ENCODE data around the gene MAGT1. TPM values are rescaled to one million over a fixed set of nuclear protein-coding genes. Genes with fewer than 3 reads are reported as not detected.

MAGT1 gene
- total and polyA plus RNA-seq, 2 donors (not counting 1 experiment from before 2014, with no cell fraction given) = 7.4 to 30.0 TPM

DNA sequence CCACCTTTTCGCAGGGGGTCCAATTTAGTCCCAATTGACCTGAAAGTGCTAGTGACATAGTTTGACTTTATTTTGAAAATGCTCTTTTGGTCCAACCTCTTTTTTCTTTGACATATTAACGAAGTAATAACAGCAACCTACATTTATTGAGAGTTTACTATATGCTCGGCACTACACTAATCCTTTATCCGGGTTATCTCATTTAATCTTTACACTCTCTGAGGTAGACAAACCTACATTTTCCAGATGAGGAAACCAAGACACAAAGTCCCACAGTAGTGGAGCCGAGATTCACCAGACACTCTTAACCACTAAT is 108.9 kb downstream of the MAGT1 start:
- CTCF ChIA-PET = no interaction called here
- peak overlapping the region; percentile 77 for H3K9ac ChIP-seq (ENCODE audit: low read length)
- DNase-seq (no peak), ATAC-seq (ENCODE audit: low read depth) (peak; percentile 6)
- peak overlapping the region; percentile 70 for H2AFZ ChIP-seq (ENCODE audit: insufficient read depth, low read depth, low read length, poor library complexity, severe bottlenecking)
- Mint-ChIP-seq H3K9me3 (ENCODE audit: insufficient read depth) (no peaks in the 10 kb centered on the region), H3K27ac (peak overlapping the region; percentile 100), H3K27me3 (no peaks in the 10 kb centered on the region), H3K4me1 (peaks cover 38% of the 10 kb centered on the region), H3K4me3 (peak overlapping the region; percentile 100)
- peaks cover 75% of the 10 kb centered on the region for H3K79me2 ChIP-seq (ENCODE audit: control insufficient read depth, insufficient read depth, low read length)
- H3K27me3 ChIP-seq (replicated peaks in 1 of 4; ENCODE audit: control extremely low read depth in 1 of 4, control insufficient read depth in 3 of 4, insufficient read depth in 4 of 4, low read length in 3 of 4) = no peaks in the 10 kb centered on the region
- peak overlapping the region; percentile 96 to 97 for H3K27ac ChIP-seq (ENCODE audit: low read length in 2 of 2)
- H3K4me3 ChIP-seq (ENCODE audit: control extremely low read depth in 1 of 5, extremely low read depth in 1 of 5, insufficient read depth in 1 of 5, low read depth in 2 of 5, low read length in 4 of 5) = peak overlapping the region; percentile 70 to 89 (median 77)
- peak overlapping the region; percentile 71 for H3K4me2 ChIP-seq (replicated peaks; ENCODE audit: low read depth, low read length, poor library complexity, severe bottlenecking)
- no peaks in the 10 kb centered on the region for H3K36me3 ChIP-seq (replicated peaks in 1 of 2; ENCODE audit: control extremely low read depth in 1 of 2, control insufficient read depth in 1 of 2, extremely low read depth in 1 of 2, insufficient read depth in 2 of 2, low read length in 1 of 2)
- H3K9me3 ChIP-seq (ENCODE audit: control extremely low read depth in 1 of 3, control insufficient read depth in 2 of 3, insufficient read depth in 1 of 3, low read length in 2 of 3) = no peaks in the 10 kb centered on the region
- no peak for TF ChIP-seq EZH2 (IDR thresholded peaks at IDR 0.05; ENCODE audit: borderline replicate concordance, insufficient read depth, low read depth, low read length, poor library complexity, severe bottlenecking)
- POLR2A ChIA-PET = no interaction called here
- intact Hi-C loops (cut with micrococcal nuclease) = loop anchor here (1.0 to 10.0 kb wide), 4 partner anchors 92 to 318 kb away; partner anchors contain the start of genes ATP7A, MAGT1 and PGK1
- WGBS (ENCODE audit: insufficient coverage) = no CpG with 5 or more reads among the region's 5 CpGs
- peaks cover 3% of the 10 kb centered on the region for H4K20me1 ChIP-seq (ENCODE audit: control insufficient read depth, insufficient read depth, low read length, poor library complexity, severe bottlenecking)
- H3K4me1 ChIP-seq (ENCODE audit: control insufficient read depth in 2 of 2, insufficient read depth in 2 of 2, low read length in 2 of 2) = peaks cover 6 to 29% of the 10 kb centered on the region in 2 donors

DNA sequence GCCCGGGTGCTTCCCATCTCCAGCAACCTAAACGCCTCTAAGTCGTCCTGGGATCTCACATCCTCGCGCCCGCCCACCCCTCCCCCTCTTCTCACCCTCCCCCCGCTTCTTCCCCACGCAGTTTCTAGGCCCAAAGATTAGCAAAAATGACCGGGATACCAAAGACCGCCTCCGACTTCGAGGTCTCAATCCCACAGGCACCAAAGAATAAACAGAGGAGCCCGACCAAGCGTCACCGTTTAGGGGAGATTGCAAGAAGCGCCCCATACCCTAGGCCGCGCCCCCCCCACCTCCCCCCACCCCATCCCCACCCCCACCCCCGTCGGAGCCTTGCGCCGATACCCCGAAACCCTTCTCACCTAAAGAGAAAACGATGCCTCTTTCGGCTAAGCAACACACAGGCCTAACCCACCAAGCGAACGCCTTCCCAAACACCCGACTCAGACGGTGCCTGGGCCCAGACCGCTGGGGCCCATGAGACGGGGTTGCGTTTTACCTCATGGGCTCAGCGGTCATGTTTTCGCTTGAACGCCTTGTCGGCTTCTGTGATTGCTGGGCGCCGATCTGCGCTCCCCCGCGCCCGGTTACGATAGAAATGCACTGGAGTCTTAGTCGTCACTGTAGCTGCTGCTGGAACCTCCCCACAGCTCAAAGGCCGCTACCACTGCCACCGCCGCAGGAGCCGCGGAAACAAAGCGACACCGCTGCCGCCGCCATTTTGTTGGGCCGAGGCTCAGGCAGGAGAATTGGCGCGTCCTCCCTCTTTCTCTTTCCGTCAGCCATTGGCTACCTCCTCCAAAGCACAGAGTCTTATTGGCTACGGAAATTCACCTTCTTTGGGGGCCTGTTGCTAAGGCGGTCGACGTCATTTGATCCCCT is 109.5 kb downstream of the MAGT1 start, which contains the start of gene ATRX:
TSS of gene ATRX (minus strand) at position 731 of the 879 bp plus-strand sequence. CDS start at position 516, 215 bp downstream.
- intact Hi-C loops (cut with micrococcal nuclease) = loop anchor here (1.0 to 10.0 kb wide), 4 partner anchors 91 to 319 kb away; partner anchors contain the start of genes ATP7A, MAGT1 and PGK1
- H2AFZ ChIP-seq (ENCODE audit: insufficient read depth, low read depth, low read length, poor library complexity, severe bottlenecking) = peak within 1 kb of the TSS; percentile 70
- peak within 1 kb of the TSS; percentile 70 to 89 (median 77) for H3K4me3 ChIP-seq (ENCODE audit: control extremely low read depth in 1 of 5, extremely low read depth in 1 of 5, insufficient read depth in 1 of 5, low read depth in 2 of 5, low read length in 4 of 5)
- ATAC-seq (ENCODE audit: low read depth) (peak; percentile 93), DNase-seq (peak; percentile 86)
- peaks cover 80% of the 10 kb centered on the region for H3K79me2 ChIP-seq (ENCODE audit: control insufficient read depth, insufficient read depth, low read length)
- peak within 1 kb of the TSS; percentile 71 for H3K4me2 ChIP-seq (replicated peaks; ENCODE audit: low read depth, low read length, poor library complexity, severe bottlenecking)
- POLR2A ChIA-PET = no interaction called here
- peaks cover 3% of the 10 kb centered on the region for H4K20me1 ChIP-seq (ENCODE audit: control insufficient read depth, insufficient read depth, low read length, poor library complexity, severe bottlenecking)
- no peaks in the 10 kb centered on the region for H3K36me3 ChIP-seq (replicated peaks in 1 of 2; ENCODE audit: control extremely low read depth in 1 of 2, control insufficient read depth in 1 of 2, extremely low read depth in 1 of 2, insufficient read depth in 2 of 2, low read length in 1 of 2)
- no peaks in the 10 kb centered on the region for H3K27me3 ChIP-seq (replicated peaks in 1 of 4; ENCODE audit: control extremely low read depth in 1 of 4, control insufficient read depth in 3 of 4, insufficient read depth in 4 of 4, low read length in 3 of 4)
- H3K4me1 ChIP-seq (ENCODE audit: control insufficient read depth in 2 of 2, insufficient read depth in 2 of 2, low read length in 2 of 2) = peaks cover 6 to 29% of the 10 kb centered on the region in 2 donors
- WGBS (ENCODE audit: insufficient coverage) = under 1% methylated on average over 28 of the region's 61 CpGs
- H3K27ac ChIP-seq (ENCODE audit: low read length in 2 of 2) = peak within 1 kb of the TSS; percentile 96 to 97
- CTCF ChIA-PET = no interaction called here
- H3K4me3 Mint-ChIP-seq = peak within 1 kb of the TSS; percentile 100
- H3K27me3 Mint-ChIP-seq = no peaks in the 10 kb centered on the region
- peaks cover 40% of the 10 kb centered on the region for H3K4me1 Mint-ChIP-seq
- peak within 1 kb of the TSS; percentile 77 for H3K9ac ChIP-seq (ENCODE audit: low read length)
- peak within 1 kb of the TSS; percentile 100 for H3K27ac Mint-ChIP-seq
- H3K9me3 ChIP-seq (ENCODE audit: control extremely low read depth in 1 of 3, control insufficient read depth in 2 of 3, insufficient read depth in 1 of 3, low read length in 2 of 3) = no peaks in the 10 kb centered on the region
- TF ChIP-seq, protein P1, sequence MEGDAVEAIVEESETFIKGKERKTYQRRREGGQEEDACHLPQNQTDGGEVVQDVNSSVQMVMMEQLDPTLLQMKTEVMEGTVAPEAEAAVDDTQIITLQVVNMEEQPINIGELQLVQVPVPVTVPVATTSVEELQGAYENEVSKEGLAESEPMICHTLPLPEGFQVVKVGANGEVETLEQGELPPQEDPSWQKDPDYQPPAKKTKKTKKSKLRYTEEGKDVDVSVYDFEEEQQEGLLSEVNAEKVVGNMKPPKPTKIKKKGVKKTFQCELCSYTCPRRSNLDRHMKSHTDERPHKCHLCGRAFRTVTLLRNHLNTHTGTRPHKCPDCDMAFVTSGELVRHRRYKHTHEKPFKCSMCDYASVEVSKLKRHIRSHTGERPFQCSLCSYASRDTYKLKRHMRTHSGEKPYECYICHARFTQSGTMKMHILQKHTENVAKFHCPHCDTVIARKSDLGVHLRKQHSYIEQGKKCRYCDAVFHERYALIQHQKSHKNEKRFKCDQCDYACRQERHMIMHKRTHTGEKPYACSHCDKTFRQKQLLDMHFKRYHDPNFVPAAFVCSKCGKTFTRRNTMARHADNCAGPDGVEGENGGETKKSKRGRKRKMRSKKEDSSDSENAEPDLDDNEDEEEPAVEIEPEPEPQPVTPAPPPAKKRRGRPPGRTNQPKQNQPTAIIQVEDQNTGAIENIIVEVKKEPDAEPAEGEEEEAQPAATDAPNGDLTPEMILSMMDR (IDR thresholded peaks at IDR 0.05) = no peak
- no peak for TF ChIP-seq EZH2 (IDR thresholded peaks at IDR 0.05; ENCODE audit: borderline replicate concordance, insufficient read depth, low read depth, low read length, poor library complexity, severe bottlenecking)
- no peaks in the 10 kb centered on the region for H3K9me3 Mint-ChIP-seq (ENCODE audit: insufficient read depth)
